Stimulated activated CD8-positive, alpha-beta memory T cell treated with anti-CD3 and anti-CD28 coated beads, Interleukin-15, amount 100 ng/mL, for 4 hours (primary cell): ENCODE data around the gene GLB1L.
A peak's percentile ranks its signal among the peaks of the same experiment; 100 is the strongest.

Experiments
- DNase-seq, 2 donors: peaks; one replicate each; pipeline ENCODE4 v3.0.0-alpha.2; 2020; ENCODE audit warnings: low read depth in 2 of 2

GLB1L gene

DNA sequence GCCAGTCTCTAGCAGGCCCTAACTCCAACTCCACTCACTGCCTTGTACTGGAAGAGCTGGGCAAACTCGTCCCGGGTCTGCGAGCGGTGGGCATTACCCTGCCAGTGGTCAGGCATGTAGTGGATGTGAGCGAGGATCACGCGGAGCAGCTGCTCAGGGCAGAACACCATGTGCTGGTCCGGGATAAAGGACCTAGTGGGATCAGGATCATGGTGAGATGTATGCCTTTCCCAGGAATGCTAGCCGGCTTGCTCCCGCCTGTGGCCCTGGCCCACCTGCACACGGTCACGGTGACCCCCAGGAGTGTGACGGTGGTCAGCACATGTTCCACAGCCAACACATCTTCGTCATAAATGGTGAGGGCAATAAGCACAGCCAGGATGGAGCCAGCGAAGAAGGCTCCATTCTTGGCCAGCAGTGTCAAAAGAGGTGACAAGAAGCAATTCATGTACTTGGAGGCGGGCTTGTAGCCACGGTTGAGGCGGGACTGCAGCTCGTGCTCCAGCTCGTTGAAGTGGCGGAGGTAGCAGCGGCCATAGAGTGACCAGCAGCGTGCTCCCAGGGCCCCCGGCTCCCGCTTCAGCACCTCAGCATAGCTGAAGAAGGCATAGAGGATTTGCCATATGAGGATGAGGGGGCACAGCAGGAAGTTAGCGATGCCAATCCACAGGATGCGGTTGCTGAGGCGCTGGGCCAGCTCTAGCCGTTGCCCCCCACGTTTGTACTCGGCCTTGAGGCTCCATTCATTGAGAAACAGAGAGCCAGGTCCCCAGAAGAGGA, 21.2 kb downstream of the GLB1L start:
- no peak for DNase-seq

DNA sequence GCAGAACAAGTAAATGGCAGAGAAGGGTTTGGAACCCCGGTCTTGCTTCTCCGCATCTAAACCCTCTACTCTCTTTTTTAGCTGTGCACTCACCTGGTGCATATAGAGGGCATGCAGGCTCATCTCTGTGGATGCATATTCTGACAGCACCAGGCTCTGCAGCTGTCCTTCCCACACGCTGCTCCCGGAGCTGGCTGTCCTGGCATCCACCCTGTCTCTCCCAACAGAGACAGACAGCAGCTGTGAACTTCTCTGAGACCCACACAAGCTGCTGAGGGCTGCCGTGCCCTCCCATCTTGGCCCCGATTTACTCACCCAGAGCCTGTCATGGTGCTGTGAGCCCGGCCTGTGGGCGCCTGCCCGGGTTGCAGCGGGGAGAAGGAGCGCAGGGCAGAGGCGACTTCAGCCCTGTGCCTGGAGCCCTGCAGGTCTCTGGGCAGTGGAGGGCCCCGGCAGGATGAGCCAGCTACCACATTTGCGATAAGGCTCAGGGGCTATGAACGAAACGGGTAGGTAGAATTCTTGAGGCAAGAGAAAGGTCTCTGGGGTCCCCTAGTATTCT, 23.2 kb downstream of the GLB1L start:
- DNase-seq = no peak

DNA sequence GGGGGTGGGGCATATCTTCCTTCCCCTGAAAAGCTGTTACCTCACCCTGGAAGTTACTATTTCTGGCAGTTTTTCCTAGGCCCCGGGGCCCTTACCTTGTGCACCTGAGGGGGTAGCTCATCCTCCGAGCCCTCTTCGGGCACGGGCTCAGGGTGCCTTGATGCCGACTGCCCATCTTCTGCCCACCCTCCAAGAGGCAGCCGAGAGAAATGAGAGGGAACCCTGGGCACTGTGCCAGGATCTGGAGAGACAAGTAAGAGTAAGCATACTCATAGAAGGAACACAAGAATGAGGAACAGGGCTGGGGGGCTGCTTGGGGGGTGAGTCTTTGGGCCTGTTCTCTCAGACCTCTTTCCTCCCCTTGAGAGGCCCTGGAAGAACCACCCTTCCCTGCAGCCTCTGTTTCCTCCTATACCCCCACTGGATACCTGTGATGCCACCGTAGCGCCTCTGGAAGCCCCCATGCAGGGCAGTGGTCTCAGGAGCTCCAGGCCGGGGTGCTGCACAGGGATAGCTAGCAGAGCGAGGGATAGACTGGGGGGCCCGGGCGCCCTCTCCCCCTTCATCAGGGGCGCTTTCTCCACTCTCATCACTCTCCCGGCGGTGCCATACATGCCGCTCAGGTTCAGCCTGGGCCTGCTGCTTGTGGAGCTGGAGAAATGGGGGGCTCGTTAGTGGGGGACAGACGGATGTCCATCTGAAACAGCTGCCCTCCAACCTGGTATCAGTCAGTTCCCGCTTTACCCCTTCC, 24.4 kb downstream of the GLB1L start:
- DNase-seq = no peak

DNA sequence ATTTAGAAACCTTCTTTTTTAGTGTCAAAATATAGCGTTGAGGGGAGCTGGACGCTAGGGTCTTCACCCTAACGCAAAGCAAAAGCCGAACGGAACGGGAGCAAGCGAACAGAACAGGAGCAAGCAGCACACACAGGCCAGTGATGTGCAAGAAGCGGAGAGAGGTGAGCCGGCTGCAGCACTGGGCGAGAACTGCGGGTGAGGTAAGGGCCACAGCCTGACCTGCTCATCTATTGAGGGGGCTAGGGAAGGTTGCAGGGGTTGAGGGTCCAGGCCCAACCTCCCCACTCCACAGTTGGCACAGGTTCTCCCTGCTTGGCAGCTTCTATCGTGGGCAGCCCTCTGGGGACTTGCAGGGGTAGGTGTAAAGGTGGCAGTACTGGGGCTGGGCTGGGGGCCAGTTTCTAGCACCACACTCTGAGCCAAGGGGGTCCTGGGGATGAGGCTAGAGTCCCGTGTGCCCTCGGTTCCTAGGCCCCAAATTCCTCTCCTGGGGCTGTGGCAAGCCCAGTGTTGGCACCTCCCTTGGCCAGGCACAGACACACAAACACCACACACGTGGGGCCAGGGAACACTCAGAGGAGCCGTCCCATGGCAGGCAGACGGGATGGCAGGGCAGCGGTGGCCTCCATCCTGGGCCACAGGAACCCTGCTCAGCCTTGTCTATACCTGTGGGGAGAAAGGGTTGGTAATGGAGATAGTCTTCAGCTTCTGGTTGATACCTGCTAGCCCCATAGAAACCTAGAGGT, 25.3 kb downstream of the GLB1L start:
- no peak for DNase-seq

DNA sequence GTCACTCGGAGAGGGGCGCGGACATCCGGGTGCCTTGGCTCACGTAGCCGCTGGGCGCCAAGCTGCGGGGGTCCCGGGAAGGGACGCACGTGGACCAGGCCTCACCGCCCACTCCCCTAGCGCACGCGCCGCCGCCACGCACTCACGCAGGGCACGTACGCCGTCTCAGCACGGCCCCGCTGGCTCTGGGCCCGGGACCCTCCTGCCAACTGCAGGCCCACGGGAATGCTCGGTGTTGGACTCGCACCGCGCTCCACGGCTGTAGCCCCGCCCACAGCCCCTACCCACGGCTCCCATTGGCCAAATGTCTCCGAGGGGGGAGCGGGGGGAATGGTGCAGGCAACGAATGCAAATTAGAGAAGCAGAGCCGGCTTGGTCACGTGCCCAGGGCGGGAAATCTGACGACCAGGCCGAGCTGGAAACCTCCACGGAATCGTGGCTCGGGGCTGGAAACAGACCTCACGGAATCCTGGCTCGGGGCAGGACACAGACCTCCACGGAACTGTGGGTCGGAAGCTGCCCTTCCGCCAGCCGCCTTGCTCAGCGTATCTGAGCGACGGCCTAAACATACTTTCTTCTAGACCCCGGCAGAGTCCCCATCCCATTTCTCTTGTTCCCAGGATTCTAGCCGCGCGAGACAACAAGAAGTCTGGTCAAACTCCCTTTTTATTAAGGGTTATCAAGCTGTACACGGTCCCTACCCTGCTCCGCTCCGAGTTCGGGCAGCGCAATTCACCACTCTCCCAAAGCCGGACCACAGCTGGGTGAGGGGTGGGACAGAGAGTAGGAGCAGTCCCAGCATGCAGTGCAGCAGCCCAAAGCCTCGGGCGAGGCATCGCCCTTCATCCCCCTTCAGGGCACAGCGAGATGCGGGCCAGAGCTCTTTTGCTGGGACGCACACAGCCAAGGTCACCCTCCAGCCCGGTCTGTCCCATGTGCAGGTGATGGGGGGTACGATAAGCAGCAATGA, 26.2 kb downstream of the GLB1L start, which contains the start of gene ABCB6:
Gene ABCB6 (minus strand): TSS at position 227 of the 970 bp plus-strand sequence. CDS start 285 bp downstream, outside the sequence.
- peak; percentile 73 to 82 for DNase-seq

DNA sequence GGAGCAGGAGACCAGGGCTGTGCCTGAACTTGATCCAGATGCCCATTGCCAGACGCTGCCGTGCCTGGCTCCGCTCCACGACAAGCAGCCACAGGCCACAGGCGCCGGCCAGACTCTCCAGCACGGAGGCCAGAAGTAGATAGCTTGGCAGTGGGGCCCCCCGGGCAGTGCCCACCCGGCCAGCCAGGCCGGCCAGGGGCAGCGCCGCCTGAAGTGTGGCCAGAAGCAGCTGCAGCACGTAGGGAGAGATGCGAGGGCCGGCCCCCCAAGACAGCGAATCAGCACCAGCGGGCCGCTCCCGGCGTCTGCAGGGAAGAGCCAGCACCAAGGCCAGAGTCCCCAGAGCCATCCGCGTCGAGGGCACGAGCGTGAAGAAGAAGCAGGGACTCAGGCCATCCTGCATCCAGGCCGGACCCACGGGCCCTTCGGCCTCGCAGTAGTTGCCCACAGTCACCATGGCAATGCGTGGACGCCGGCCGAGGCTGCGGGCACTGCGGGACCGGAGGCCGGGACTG, 27.0 kb downstream of the GLB1L start:
- DNase-seq = no peak

DNA sequence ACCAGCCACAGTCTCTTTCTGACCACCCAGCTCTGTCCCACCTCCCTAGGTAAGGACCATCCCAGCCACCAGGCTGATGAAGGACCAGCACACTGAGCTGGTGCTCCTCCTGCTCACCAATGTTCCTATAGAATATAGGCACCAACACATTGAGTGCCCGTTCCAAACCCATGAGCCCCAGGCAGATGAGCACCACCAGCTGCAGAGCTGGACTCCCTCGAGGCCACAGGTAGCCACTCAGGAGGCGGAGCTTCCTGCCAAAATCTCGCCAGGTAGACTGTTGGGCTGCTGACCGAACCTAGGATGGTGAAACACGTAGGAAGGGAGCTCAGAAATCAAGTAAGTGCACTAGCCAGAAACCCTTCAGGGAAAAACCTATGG, 28.7 kb downstream of the GLB1L start:
- no peak for DNase-seq

DNA sequence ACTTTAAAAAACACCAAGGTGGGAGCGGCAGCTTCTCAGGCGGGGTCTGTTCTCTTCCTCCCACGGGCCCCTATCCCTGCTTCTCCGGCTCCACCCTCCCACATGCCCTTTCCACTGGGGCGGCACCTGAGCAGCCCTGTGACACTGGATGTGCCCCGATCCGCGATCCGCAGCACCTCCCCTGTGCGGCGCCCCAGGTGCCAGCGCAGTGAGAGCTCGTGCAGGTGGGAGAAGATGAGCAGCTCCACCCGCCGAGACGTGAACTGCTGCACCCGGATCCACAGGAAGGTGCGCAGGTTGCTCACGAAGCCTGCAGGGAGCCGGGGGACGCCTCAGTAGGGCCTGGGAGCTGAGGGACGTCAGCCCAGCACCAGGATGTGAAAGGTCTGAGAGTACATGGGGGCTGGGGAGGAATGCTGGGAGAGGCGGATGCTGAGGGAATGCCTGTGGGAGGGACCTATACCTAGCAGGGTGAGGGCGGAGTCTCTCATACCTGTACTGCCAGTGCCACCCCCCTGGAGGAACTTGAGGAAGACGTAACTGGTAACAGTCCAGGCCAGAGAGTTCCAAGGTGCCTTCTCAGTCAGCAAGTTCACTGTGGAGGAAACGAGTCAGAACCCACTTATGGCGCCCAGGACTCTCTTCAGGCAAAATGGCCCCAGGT, 29.2 kb downstream of the GLB1L start:
- DNase-seq = no peak

DNA sequence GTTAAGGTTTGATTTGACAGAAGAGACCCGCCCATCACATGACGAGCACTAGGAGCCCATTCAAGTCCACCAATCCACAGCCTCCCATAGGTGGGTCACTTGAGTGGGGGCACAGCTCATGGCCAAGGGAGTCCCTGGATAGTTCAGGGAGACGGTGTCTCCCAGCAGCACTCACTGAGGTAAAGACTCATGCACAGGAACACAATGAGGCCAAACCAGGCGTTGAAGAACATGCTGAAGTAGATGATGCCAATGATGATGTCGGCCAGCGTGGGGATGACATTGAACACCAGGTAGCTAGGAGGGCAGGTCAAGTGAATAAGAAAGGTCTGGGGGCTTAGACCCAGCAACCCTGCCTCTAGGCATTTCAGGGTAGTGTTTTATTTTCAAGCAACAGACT, 30.5 kb downstream of the GLB1L start:
- no peak for DNase-seq

DNA sequence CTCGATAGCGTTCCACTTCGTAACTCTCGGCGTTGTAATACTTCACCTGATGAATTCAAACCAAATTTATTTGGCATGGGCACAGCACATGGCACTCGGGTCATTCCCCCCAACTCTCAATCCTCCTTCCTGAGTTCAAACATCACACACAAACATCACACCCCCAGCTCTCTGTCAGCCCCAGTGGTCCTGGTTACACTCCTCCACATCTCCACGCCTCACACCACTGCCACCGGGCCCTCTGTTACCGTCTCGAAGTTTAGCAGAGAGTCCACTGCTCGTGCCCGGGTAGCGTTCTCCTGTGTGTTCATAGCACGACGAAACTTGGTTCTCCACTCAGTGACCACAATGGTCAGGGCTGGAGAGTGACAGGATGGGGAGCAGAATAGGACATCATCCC, 31.1 kb downstream of the GLB1L start:
- no peak for DNase-seq

DNA sequence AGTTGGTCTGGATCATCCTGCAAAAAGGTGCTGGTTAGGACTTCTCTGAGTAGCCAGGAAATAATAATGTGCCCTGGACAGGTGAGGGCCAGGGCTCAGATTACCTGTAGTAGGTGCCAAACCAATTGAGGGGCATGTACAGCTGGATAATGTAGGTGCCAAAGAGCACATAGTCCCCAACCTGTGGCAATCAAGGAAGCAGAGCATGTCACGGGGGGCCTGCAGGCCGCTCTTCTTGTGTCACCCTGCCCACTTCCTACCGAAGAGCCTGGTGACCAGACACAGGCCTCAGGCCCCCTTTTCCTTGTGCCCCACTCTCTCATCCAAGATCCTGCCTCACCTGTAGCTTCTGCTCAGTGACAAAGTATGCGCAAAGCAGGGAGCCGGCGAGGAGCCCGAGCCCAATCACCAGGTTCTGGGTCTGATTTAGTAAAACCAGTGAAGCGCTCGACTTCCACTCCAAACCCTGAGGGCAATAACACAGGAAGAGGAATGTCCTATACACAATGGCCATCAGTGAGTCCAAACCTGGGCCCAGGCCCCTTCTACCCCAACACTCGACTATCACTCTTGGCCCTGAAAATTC, 31.7 kb downstream of the GLB1L start:
- DNase-seq = no peak

DNA sequence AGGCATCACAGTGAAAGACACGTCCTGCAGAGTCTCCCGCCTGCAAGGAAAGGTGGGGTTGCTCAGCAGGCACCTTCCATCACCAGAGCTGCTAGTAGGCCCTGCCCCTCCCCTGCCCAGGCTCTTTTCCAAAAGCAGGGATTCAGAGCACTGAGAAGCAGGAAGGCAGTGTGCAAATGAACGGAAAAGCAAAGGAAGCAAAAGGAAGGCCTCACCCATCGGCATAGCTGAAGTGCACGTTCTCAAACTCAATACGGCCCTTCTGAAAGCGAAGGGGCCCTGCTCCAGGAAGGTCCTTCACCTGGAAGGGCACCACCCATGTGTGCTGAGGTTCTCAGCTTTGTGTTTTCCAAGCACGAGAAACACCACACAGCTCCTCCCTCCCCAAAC, 32.2 kb downstream of the GLB1L start:
- no peak for DNase-seq

DNA sequence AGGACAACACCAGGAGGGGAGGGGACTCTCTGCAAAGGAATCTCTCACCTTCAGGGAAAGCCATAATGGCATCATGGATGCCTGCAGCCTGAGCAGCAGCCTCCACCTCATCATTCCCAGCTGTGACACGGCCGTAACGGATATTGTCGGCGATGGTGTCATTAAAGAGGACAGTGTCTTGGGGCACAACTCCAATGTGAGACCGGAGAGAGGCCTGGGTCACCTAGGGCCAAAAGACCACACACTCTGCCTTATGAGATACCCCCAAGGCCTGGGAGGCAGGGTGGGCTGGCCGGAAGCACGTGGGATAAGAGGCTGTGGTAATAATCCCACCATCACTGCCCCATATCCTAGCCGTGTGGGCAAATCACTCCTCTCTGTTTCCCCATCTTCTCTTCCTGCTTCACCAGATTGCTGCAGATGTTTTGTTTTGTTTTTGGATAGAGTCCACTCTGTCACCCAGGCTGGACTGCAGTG, 34.3 kb downstream of the GLB1L start:
- no peak for DNase-seq

DNA sequence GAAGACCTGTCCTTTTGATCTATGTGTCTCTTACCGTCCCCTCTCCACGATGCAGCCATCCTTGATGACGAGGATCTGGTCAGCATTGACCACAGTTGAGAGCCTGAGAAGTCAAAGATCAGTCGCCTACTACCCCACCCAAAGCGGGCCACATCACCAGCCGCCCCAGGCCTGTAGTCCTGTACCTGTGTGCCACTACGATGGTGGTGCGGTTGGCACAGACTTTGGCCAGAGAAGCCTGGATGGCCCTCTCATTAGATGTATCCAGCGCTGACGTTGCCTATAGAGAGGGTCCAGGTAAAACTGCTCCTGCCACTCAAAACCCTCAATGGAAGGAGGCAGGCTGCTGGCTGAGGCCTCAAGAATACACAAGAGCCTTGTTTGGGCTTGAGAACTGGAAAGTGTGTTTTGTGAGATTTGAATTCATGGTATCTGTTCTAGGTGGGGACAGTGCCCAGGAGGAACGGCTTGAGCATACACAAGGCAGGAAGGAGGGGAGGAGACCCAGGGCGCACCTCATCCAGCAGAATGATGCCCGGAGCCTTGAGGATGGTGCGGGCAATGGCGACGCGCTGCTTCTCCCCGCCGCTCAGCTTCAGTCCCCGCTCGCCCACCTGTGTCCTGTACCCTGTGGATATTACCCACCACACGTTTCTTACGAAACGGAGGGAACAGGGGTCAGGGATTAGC, 34.9 kb downstream of the GLB1L start:
- DNase-seq = no peak

DNA sequence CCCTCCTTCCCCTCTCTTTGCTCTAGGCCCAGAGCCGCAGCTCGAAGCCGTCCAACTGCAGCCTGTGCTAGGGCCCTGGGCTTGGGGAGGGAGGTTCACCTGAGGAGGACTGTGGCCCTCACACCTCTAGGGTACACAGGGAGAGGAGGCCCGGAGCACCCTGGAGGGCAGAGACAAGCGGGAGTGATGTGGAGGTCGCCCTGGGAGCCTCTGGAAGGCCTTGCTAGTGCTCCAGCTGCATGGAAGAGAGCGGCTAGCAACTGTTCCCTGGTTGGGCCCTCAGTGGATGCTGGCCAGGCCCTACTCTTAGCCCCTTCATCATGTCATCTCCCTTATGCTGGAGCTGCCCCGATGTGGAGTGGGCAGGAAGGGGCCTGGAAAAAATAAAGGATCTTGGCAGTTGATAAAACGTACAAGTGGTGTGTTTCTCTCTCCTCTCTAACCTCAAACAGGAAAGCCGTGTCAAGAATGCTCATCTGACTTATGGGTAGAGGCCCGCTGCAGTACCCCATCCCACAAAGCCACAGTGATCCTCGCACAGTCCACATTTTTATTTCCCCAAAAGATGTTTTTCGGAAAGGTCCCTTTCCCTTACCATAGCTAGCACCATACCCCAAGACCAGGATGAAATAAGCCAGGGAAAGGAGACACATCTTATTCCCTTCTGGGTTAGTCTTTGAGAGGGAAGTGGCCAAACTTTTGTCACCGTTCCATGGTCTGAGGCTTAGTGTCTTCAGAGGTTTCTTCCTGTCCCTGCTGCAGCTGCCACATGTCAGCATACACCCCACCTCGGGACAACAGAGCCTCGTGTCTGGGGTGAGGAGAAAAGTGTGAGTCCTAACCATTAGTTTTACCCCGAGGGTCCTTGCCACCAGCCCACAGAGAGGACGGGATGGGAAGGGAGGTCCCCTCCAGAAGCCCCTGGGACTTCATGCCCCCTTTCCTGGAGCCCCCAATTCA, 35.7 kb downstream of the GLB1L start:
- no peak for DNase-seq

DNA sequence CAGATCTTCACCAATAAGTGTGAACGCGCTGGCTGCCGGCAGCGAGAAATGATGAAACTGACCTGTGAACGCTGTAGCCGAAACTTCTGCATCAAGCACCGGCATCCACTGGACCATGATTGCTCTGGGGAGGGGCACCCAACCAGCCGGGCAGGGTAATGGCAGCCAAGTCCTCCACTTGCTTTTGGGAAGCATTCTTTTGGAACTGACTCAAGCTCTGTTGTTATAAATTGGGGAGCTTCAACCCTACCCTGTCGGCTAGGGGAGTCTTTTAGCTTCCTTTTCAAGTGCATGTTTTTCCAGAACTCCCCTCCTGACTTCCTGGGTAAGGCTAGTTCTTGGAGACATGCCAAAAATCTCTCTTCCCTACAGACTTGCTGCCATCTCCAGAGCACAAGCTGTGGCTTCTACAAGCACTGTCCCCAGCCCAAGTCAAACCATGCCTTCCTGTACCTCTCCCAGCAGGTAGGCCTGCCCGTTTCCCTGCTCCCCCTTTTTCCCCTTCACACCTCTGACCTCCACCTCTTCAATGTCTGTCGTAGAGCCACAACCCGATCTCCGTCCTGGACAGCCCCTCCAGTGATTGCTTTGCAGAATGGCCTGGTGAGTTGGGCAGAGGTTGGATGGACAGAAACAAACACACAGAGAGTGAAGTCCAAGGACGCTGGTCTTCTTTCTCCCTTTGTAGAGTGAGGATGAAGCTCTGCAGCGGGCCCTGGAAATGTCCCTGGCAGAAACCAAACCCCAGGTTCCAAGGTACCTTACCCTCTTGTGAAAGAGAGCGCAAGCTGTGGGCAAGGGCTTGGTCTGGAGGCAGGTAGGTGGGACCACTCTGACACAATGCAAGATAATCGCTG, 37.1 kb downstream of the GLB1L start:
- no peak for DNase-seq
